Stimulated activated CD4-positive, alpha-beta T cell treated with anti-CD3 and anti-CD28 coated beads, Interleukin-1b, Interleukin-23, amount 100 ng/mL, for 1 hour (primary cell): ENCODE results near the gene KPTN.
A peak's percentile ranks its signal among the peaks of the same experiment; 100 is the strongest.

Experiments used
- DNase-seq, 2 donors: peaks; one replicate each; pipeline ENCODE4 v3.0.0-alpha.2; 2020; ENCODE audit warnings: low read depth in 2 of 2

The KPTN gene

GRCh38 chr19:47483800-47484690 lies at the start of gene KPTN:
Gene KPTN (minus strand): TSS chr19:47484219. CDS start chr19:47484160, 59 bp downstream.
- peak; percentile 65 to 77 for DNase-seq

GRCh38 chr19:47531640-47532387 lies 47.8 kb upstream of the KPTN start:
- no peak for DNase-seq

- no peak for DNase-seq
These were observed 45.2 kb upstream of the KPTN start for GRCh38 chr19:47529018-47529742.

- no peak for DNase-seq
These were observed 42.8 kb upstream of the KPTN start for GRCh38 chr19:47526798-47527197.

- DNase-seq = no peak
These were observed 39.5 kb upstream of the KPTN start for GRCh38 chr19:47523473-47523872.

- DNase-seq = no peak
These were observed 37.6 kb upstream of the KPTN start for GRCh38 chr19:47521473-47522180.

- DNase-seq = no peak
These were observed 36.8 kb upstream of the KPTN start for GRCh38 chr19:47520839-47521238.

- no peak for DNase-seq
These were observed 36.4 kb upstream of the KPTN start for GRCh38 chr19:47520343-47520806.

GRCh38 chr19:47518854-47519253 lies 34.8 kb upstream of the KPTN start:
- DNase-seq = no peak

GRCh38 chr19:47518139-47518538 lies 34.1 kb upstream of the KPTN start:
- DNase-seq = no peak

GRCh38 chr19:47514869-47515588 lies 31.0 kb upstream of the KPTN start, which contains the start of gene NAPA:
Gene NAPA (minus strand): TSS chr19:47515063. CDS start chr19:47514940, 123 bp downstream.
- DNase-seq = peak; percentile 100

- no peak for DNase-seq
These were observed 30.3 kb upstream of the KPTN start for GRCh38 chr19:47514151-47514868.

GRCh38 chr19:47512948-47513319 lies 28.9 kb upstream of the KPTN start:
- DNase-seq = no peak

GRCh38 chr19:47512183-47512947 lies 28.3 kb upstream of the KPTN start:
- DNase-seq = no peak

GRCh38 chr19:47511681-47512080 lies 27.7 kb upstream of the KPTN start:
- no peak for DNase-seq

GRCh38 chr19:47511128-47511517 lies 27.1 kb upstream of the KPTN start:
- DNase-seq = no peak

GRCh38 chr19:47510516-47511127 lies 26.6 kb upstream of the KPTN start:
- DNase-seq = no peak

- no peak for DNase-seq
These were observed 26.0 kb upstream of the KPTN start for GRCh38 chr19:47509973-47510372.
